ENCODE results near the gene PDE2A.

DNA sequence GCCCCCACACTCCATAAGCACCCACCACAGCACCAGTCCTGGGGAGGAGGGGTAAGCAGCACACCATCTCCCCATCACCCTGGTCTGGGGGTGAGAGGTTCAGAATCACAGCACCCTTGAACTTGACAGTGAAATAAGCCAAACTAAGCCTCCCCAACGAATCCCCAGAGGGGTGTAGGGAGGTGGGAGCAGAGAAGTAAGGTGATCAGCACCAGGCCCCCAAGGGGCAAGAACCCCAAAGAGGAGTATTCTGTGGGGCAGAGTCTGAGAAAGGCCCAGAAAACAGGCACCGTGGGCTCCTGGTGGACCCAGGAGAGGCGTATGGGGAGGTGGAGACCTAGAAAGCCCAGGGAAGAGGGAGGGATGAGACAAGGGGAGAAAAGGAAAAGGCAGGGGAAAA lies 47.1 kb upstream of the PDE2A start:
- TF ChIP-seq POLR2A (IDR thresholded peaks at IDR 0.05; ENCODE audit: low read depth, low read length) = no peak
- no peak for TF ChIP-seq TAF1 (IDR thresholded peaks at IDR 0.05; ENCODE audit: low read depth, low read length)
- TF ChIP-seq POLR2AphosphoS5 (IDR thresholded peaks at IDR 0.05; ENCODE audit: low read depth, low read length) = no peak
- no peak for TF ChIP-seq SPI1 (IDR thresholded peaks at IDR 0.05; ENCODE audit: low read depth, low read length)
